ENCODE results near the gene AARS2. TPM values are rescaled to one million over a fixed set of nuclear protein-coding genes. Genes with fewer than 3 reads are reported as not detected.

The AARS2 gene
- total RNA-seq = 21.3 and 22.0 TPM in 2 replicates

GRCh38 chr6:44312901-44313788 lies at the start of gene AARS2:
Gene AARS2 (minus strand): TSS chr6:44313347. CDS start chr6:44313323, 24 bp downstream.

GRCh38 chr6:44342489-44342888 lies 29.3 kb upstream of the AARS2 start, which contains the start of gene SPATS1:
Gene SPATS1 (plus strand): TSS chr6:44342650. CDS start chr6:44343096, 446 bp downstream.

GRCh38 chr6:44269921-44270525 lies 43.1 kb downstream of the AARS2 start, which contains the start of gene TMEM151B:
Gene TMEM151B (plus strand): TSS chr6:44270450. CDS start chr6:44270743, 293 bp downstream.

GRCh38 chr6:44265007-44265721 lies 48.0 kb downstream of the AARS2 start, which contains the start of gene NFKBIE:
Gene NFKBIE (minus strand): TSS chr6:44265551. CDS start chr6:44265346, 205 bp downstream.

GRCh38 chr6:44257025-44257752 lies 56.0 kb downstream of the AARS2 start, which contains the start of gene SLC35B2:
Gene SLC35B2 (minus strand): TSS chr6:44257528. CDS start chr6:44257410, 118 bp downstream.

Other genes starting within 250 kb of the AARS2 start
- 60.2 and 68.4 TPM in 2 replicates for gene MRPL14, start 185.9 kb downstream of the AARS2 start, total RNA-seq
- gene TMEM63B, start 185.8 kb downstream of the AARS2 start, total RNA-seq = 19.4 and 23.9 TPM in 2 replicates
- 0.94 and 1.9 TPM in 2 replicates for gene CAPN11, start 154.5 kb downstream of the AARS2 start, total RNA-seq
- 0.18 TPM in 1 of 2 replicates, not detected in the other for gene MYMX, start 96.4 kb downstream of the AARS2 start, total RNA-seq
- gene SLC29A1, start 89.8 kb downstream of the AARS2 start, total RNA-seq = 63.9 and 75.7 TPM in 2 replicates
- 710 and 741 TPM in 2 replicates for gene HSP90AB1, start 66.2 kb downstream of the AARS2 start, total RNA-seq
- gene SLC35B2, start 55.8 kb downstream of the AARS2 start, total RNA-seq = 41.6 and 45.5 TPM in 2 replicates
- gene NFKBIE, start 47.8 kb downstream of the AARS2 start, total RNA-seq = 9.2 and 10.6 TPM in 2 replicates
- gene TMEM151B, start 42.9 kb downstream of the AARS2 start, total RNA-seq = 0.54 TPM in 1 of 2 replicates, not detected in the other
- gene SPATS1, start 29.3 kb upstream of the AARS2 start, total RNA-seq = not detected in 2 replicates
- 21.0 and 23.7 TPM in 2 replicates for gene CDC5L, start 74.4 kb upstream of the AARS2 start, total RNA-seq